HG03039 (cell line): ENCODE results near the gene HFM1.
"Not testable (repeated sequence)": the region's sequence is repeated elsewhere in the genome, so short reads cannot be mapped to it uniquely, and the experiment has no call there.

ENCODE experiments used
- ATAC-seq: cut with Tn5 transposase; IDR thresholded peaks from one replicate; pipeline ENCODE4 v1.9.1; 2021; ENCODE audit warnings: mild to moderate bottlenecking, moderate library complexity; ENCODE audit not compliant: unreplicated experiment

HFM1 gene, protein sequence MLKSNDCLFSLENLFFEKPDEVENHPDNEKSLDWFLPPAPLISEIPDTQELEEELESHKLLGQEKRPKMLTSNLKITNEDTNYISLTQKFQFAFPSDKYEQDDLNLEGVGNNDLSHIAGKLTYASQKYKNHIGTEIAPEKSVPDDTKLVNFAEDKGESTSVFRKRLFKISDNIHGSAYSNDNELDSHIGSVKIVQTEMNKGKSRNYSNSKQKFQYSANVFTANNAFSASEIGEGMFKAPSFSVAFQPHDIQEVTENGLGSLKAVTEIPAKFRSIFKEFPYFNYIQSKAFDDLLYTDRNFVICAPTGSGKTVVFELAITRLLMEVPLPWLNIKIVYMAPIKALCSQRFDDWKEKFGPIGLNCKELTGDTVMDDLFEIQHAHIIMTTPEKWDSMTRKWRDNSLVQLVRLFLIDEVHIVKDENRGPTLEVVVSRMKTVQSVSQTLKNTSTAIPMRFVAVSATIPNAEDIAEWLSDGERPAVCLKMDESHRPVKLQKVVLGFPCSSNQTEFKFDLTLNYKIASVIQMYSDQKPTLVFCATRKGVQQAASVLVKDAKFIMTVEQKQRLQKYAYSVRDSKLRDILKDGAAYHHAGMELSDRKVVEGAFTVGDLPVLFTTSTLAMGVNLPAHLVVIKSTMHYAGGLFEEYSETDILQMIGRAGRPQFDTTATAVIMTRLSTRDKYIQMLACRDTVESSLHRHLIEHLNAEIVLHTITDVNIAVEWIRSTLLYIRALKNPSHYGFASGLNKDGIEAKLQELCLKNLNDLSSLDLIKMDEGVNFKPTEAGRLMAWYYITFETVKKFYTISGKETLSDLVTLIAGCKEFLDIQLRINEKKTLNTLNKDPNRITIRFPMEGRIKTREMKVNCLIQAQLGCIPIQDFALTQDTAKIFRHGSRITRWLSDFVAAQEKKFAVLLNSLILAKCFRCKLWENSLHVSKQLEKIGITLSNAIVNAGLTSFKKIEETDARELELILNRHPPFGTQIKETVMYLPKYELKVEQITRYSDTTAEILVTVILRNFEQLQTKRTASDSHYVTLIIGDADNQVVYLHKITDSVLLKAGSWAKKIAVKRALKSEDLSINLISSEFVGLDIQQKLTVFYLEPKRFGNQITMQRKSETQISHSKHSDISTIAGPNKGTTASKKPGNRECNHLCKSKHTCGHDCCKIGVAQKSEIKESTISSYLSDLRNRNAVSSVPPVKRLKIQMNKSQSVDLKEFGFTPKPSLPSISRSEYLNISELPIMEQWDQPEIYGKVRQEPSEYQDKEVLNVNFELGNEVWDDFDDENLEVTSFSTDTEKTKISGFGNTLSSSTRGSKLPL (N-terminal part only)

DNA sequence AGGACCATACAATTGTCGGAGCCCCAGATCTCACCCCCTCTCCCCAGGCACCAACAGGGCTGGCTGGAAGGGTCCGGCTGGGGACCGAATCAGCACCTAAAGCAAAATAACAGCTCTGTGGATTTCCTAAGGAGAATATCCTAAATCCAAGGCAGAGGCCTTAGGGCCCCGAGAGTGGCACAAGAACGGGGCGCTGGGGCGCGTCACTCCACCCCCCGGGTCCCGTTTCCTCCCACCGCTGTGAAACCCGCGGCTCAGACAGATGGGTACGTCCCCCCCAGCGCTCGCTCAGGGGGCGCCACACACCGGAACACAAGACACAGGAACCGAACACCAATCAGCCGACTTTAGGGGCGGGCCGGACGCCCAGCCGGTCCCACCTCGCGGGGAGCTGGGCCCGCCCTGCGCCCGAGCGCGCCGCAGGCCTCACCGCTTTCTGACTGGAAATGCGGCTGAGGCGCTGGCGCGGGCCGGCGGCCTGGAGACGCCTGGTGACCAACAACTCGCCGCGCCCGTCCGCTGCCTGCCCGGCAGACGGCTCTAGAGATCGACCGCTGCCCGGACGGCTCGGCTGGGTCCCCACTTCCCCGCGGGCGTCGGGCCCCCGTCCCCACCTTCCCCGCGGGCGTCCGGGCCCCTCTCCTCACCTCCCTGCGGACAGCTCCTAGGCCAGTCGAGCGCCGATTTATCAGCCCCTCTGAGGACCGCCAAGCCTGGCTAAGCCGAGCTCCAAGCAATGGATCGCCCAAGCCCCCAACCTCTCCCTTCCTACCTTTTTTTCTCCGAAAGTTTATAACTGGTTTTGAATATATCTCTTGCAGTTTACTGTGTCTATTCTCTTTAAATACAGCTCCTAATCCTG lies at the start of gene HFM1:
Gene HFM1 (minus strand): TSS at position 687 of the 862 bp plus-strand sequence. CDS start 3,755 bp downstream, outside the sequence.
- peak; percentile 95 for ATAC-seq

DNA sequence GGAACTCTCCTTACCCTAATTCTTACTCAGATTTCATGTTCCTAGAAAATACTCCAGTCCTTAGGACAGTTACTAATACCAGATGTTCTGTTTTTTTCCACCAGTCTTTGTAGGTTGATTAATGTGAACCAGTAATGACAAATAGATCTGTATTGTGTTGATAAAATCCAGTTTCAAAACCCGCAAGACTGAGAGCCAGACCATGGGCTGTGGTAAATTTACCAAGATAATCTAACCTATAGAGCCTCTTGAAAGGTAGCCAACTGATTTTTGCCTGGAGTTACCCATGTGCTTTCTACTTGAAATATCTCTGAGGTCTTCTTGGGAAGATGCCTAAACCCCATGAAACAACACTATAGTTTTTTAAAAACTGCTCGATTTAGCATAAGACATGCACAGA lies 49.5 kb upstream of the HFM1 start:
- ATAC-seq = no peak

DNA sequence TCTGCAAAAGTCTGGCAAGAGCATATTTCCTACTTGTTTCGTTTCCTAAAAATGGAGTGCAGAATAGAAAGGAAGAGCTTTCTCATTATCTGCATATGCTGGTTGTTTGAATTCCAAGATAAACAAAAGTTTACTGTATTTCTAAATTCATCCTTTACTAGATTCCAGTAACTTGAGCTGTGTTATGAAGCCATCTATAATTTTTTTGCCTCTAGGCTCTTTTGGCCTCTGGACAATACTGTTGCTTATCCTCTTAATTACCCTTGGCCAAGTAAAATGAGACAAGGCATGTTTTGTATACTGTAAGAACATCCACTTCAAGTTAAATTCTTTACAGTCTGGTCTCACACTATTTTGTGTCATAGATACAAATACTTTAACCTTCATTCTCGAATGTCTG lies 45.6 kb upstream of the HFM1 start:
- ATAC-seq = no peak

DNA sequence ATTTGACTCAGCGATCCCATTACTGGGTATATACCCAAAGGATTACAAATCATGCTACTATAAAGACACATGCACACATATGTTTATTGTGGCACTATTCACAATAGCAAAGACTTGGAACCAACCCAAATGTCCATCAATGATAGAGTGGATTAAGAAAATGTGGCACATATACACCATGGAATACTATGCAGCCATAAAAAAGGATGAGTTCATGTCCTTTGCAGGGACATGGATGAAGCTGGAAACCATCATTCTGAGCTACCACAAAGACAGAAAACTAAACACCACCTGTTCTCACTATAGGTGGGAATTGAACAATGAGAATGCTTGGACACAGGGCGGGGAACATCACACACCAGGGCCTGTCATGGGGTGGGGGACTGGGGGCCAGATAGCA lies 43.1 kb upstream of the HFM1 start:
- ATAC-seq = not testable (repeated sequence)

DNA sequence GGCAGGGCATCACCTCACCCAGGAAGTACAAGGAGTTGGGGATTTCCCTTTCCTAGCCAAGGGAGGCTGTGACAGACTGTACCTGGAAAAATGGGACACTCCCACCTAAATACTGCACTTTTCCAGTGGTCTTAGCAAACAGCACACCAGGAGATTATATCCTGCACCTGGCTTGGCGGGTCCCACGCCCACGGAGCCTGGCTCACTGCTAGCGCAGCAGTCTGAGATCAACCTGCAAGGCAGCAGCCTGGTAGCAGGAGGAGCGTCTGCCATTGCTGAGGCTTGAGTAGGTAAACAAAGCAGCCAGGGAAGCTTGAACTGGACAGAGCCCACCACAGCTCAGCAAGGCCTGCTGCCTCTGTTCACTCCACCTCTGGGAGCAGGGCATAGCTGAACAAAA lies 37.3 kb upstream of the HFM1 start:
- ATAC-seq = not testable (repeated sequence)

DNA sequence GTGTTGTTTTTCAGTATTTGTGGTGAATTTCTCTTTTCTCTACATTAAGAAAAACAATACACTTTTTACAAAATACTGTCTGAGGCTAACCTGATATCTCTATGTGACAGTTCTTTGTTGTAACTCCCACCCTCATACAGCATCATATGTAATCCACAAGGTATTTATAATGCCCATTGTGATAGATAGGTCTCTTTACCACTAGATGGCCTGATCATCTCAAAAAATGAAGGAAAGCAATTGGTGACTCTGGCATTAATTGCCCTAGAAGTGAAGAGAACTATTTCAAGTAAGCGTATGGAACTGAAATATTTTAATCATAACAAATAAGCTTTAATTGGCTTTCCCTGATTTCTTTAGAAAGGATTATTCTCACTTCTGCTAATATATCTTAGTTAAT lies 36.2 kb upstream of the HFM1 start:
- ATAC-seq = no peak

DNA sequence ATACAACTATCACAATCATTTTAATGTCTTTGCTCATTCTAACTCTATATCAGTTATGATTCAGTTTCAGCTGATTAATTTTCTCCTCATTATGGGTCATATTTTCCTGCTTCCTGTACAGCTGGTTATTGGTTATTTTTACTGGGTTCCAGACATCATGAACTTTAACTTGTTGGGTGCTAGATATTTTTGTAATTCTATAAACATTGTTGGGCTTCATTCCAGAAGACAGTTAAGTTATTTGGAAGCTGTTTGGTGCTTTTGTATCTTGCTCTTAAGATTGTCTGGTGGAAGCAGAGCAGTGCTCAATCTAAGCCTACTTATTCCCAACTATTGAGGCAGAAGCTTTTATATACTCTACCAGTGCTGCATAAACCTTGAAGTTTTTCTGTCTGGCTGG lies 34.4 kb upstream of the HFM1 start:
- ATAC-seq = no peak

DNA sequence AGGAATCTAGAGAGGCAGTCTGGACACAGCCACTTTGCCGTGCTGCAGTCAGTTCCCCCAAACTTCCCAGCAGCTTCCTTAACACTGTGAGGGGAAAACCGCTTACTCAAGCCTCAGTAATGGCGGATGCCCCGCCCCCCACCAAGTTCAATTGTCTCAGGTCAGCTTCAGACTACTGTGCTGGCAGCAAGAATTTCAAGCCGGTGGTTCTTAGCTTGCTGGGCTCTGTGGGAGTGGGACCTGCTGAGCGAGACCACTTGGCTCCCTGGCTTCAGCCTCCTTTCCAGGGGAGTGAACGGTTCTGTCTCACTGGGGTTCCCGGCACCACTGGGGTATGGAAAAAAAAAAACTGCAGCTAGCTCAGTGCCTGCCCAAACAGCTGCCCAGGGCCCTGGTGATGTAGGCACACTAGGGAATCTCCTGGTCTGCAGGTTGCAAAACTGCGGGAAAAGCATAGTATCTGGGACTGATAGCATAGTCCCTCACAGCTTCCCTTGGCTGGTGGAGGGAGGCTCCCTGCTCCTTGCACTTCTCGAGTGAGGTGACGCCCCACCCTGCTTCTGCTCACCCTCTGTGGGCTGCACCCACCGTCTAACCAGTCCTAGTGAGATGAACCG lies 23.7 kb upstream of the HFM1 start:
- ATAC-seq = no peak

DNA sequence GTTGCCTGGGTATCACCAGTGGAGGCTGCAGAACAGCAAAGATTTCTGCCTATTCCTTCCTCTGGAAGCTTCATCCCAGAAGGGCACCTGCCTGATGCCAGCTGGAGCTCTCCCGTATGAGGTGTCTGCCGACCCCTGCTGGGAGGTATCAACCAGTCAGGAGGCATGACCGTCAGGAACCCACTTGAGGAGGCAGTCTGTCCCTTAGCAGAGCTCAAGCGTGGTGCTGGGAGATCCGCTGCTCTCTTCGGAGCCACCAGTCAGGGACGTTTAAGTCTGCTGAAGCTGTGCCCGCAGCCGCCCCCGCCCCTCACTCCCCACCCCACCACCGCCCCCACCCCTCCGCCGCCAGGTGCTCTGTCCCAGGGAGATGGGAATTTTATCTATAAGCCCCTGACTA lies 23.1 kb upstream of the HFM1 start:
- no peak for ATAC-seq

DNA sequence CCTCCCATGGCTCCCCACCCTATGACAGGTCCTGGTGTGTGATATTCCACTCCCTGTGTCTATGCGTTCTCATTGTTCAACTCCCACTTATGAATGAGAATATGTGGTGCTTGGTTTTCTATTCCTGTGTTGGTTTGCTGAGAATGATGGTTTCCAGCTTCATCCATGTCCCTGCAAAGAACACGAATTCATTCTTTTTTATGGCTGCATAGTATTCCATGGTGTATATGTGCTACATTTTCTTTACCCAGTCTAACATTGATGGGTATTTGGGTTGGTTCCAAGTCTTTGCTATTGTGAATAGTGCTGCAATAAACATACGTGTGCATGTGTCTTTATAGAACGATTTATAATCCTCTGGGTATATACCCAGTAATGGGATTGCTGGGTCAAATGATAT lies 17.9 kb upstream of the HFM1 start:
- ATAC-seq = not testable (repeated sequence)

DNA sequence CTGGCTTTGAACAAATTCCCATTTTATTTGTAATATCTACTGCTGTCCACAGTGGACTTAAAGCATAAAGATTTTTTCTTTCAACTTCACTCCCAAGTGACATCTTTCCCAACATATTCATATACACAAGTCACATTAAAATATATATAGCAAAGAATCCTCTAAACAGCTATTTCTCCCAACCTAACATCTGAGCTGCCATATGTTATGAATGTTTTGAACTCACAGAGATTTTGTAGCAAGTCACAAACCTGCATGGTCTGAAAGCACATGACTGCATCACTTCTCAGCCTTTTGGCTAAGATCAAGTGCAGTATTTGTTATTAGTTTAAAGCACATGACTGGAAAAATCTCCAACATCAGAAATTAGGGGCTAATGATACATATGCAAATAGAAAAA lies 7.7 kb upstream of the HFM1 start:
- ATAC-seq = no peak

DNA sequence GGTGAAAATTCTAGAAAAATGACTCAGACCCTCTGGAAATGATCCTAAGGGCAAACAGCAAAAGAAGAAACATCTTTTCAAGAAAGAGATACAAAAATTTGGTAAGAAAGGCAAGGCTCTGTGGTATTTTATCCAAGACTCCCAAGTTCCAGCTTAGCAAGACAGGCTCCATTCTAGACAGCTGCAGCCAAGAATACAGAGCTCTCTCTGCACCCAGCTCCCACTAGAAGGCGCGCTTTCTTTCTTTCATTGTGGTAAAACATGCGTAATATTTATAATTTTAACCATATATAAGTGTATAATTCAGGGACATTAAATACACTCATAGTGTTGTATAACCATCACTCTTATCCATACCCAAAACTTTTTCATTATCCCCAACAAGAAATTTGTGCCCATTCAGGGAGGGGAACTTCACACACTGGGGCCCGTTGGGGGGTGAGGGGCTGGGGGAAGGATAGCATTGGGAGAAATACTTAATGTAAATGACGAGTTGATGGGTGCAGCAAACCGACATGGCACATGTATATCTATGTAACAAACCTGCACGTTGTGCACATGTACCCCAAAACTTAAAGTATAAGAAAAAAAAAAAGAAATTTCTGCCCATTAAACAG lies 2.2 kb upstream of the HFM1 start:
- ATAC-seq = no peak

DNA sequence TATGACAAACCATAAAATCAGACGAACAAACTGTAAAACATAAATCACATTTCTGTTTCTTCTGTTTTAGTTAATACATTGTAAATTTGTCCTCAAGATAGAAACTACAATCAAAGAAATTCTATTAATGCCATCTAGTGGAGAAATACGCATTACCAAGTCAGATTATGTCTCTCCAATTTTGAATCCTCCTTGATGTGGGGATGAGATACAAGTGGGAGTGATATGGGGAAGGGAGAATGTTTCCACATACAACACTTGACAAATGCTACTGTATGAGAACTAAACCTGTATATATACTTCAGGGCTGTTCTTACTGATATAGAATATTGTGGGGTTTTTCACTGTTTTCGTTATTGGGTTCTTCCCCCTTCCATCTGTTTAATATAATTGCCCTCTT lies 2.6 kb downstream of the HFM1 start:
- ATAC-seq = no peak

DNA sequence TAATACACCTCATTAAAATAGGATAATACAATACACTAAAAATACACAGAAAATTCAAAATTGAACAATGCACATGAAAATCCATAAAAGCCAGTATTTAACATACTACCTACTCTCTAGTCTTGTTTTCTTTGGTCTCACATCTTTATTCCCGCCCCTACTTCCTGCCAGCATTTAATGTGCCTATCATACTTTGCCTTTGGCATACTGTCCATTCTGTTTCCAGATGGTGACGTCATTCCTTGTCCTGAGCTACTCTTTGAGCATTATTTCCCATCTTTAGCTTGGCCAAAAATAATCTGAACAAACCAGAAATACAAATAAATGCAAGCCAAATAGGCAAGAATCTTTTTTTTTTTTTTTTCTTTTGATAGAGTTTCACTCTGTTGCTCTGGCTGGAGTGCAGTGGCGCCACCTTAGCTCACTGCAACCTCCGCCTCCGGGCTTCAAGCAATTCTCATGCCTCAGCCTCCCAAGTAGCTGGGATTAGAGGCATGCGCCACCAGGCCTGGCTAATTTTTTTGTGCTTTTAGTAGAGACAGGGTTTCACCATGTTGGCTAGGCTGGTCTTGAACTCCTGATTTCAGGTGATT lies 4.4 kb downstream of the HFM1 start:
- ATAC-seq = no peak

DNA sequence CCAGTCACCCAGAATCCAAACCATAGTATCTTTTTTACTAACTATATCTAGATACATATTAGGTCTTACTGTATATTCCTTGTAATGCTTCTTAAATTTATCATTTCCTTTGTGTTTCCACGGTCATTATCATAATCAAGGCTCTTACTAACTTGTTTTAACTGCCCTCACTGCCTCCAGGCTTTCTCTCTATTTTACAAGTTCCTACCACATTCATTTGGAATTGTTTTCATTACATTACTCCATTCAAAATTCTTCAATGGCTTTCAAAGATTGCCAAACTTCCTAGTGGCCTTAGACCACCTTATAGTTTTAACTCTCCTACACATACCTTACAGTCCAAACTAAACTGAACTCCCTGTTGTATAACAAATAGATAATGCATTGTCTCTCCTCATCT lies 6.3 kb downstream of the HFM1 start:
- no peak for ATAC-seq

DNA sequence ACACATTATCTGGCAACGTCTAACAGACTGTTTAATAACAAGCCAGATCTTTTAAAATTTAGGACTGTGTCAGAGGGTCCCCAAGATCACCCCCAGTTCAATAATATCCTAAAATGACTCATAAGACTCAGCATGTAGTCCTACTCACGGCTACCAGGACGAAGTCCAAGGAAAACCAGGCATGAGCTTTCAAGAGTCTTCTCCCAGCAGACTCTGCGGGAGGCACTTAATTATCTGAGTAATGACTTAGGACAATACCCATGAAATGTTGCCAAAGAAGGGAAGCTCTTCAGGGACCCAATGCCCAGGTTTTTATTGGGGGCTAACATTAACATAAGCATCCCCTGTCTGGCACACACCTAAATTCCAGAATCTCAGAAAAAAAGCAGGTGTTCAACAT lies 7.0 kb downstream of the HFM1 start:
- no peak for ATAC-seq

DNA sequence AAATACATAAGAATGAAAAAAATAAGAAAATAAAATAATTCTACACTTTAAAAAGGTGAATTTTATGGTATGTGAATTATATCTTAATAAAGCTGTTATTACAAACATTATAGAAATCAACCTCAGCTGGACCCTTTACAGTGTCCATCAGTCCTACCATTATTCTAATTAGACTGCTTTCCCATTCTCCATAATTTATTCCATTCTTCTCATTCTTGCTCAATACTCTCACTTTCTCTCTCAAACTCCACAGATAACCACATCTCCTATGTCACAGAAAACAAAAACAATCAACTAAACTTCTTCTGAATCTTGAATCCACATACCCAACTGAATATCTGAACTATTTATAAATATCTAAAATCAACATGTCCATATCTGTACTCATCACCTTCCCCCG lies 11.6 kb downstream of the HFM1 start:
- ATAC-seq = no peak

DNA sequence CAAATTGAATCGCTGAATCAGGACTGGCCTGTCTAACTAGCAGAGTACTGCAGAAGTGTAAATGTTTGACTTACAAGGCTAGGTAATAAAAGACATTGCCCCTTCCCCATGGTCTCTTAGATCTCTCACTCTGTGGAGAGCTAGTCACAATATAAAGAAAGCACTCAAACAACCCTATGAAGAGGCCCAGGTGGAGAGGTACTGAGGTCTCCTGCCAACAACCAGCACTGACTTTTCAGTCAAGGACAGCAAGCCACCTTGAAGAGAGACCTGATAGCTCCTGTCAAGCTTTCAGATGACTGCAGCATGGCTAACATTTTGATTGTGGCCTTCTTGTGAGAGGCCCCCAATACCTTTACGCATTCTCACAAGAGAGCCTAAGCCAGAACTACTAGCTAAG lies 18.5 kb downstream of the HFM1 start:
- ATAC-seq = no peak

DNA sequence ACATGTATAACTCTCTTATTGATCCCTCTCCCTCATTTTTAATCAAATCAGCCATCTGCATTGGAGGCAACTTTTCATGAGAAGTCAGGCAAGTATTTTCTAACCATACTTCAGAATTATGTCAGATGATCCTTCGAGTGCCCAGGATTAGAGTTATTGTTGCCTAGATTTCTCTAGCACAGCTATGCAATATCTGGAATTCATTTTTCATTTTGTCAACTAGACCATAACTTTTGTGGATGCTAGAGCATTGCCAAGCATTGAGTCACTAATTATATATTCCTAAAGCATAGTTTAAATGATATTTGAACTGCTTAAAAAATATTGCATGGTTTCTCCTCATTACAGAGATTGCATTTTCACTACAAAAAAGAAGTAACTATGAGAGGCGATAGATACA lies 21.2 kb downstream of the HFM1 start:
- no peak for ATAC-seq
